Measurements from ENCODE around the gene DIDO1.

GRCh38 chr20:62962891-62963613 lies 36.7 kb upstream of the DIDO1 start:
- TF ChIP-seq, protein P1, sequence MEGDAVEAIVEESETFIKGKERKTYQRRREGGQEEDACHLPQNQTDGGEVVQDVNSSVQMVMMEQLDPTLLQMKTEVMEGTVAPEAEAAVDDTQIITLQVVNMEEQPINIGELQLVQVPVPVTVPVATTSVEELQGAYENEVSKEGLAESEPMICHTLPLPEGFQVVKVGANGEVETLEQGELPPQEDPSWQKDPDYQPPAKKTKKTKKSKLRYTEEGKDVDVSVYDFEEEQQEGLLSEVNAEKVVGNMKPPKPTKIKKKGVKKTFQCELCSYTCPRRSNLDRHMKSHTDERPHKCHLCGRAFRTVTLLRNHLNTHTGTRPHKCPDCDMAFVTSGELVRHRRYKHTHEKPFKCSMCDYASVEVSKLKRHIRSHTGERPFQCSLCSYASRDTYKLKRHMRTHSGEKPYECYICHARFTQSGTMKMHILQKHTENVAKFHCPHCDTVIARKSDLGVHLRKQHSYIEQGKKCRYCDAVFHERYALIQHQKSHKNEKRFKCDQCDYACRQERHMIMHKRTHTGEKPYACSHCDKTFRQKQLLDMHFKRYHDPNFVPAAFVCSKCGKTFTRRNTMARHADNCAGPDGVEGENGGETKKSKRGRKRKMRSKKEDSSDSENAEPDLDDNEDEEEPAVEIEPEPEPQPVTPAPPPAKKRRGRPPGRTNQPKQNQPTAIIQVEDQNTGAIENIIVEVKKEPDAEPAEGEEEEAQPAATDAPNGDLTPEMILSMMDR (IDR thresholded peaks at IDR 0.05): no peak
- TF ChIP-seq POLR2A (IDR thresholded peaks at IDR 0.05): no peak

Data from lower leg skin (tissue), 3 donors.